Stimulated activated CD4-positive, alpha-beta T cell treated with anti-CD3 and anti-CD28 coated beads, TNF-alpha, amount 100 ng/mL, for 1 hour (primary cell): Measurements from ENCODE around the gene MFSD12.
"Not testable (repeated sequence)": the region's sequence is repeated elsewhere in the genome, so short reads cannot be mapped to it uniquely, and the experiment has no call there.

Experiments used
- DNase-seq, 3 donors: peaks; one replicate each; pipeline ENCODE4 v3.0.0-alpha.2; 2020; ENCODE audit warnings: low read depth in 3 of 3, low spot score in 1 of 3

MFSD12 gene

DNA sequence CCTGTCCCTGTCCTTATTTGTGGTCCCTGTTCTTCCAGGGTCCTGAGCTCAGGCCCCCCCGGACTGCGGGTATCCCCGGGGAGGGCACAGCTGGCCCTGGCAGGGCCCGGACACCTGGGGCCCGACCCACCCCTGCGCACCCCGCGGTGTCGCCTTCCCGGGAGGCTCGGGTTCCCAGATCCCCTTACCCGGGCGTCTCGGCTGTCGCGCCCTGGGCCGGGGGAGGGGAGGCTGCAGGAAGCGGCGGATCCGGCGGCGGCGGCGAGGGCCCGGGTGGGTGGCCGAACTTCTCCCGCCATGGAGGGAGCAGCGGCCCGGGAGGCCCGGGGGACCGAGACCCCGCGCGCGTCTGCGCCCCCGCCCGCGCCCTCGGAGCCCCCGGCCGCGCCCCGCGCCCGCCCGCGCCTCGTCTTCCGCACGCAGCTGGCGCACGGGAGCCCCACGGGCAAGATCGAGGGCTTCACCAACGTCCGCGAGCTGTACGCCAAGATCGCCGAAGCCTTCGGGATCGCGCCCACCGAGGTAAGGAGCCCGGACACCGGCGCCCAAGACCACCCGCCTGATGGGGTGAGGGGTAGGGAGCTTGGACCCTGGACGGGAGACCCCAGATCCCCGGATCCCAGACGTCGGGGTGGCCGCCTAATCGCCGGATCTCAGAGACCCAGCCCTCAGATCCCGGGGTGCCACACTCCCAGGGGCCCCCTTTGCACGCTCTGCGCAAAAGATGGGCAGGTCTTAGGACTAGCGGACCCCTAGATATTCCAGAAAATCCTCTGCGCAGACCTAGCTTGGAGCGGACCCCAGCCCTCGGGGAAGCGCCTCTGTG is 28.1 kb upstream of the MFSD12 start, which contains the start of gene GIPC3:
Gene GIPC3 (plus strand): TSS at position 178 of the 826 bp plus-strand sequence. CDS start 120 bp downstream, at position 298.
- no peak for DNase-seq

GRCh38 chr19:3584036-3584802 is 26.8 kb upstream of the MFSD12 start:
- not testable (repeated sequence) for DNase-seq

GRCh38 chr19:3581792-3582191 is 24.4 kb upstream of the MFSD12 start:
- not testable (repeated sequence) for DNase-seq

DNA sequence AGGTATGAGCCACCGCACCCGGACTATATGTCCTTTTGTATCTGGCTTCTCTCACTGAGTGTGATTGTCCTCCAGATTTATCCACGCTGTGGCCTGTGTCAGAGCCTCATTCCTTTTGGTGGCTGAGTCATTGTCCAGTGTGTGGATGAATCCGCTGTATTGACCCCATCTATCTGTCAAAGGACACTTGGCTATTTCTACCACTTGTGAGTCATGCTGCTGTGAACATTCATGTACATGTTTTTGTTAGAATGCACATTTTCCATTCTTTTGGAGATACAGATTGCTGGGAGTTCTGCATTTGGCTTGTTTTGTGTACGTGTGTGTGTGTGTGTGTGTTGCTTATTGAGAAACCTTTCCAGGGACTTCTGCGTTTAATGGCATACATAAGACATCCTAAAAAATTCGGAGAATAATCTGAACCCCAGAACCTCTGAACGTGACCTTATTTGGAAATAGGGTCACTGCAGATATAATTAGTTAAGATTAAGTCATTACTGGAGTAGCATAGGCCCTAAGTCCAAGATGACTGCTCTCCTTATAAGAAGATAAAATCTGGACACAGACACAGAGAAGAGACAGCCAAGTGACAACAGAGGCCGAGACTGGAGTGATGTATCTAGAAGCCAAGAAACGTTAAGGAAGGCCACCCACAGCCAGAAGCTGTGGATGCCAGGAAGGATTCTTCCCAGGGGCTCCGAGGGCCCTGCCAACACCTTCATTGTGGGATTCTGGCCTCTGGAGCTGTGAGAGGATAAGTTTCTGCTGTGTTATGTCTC is 23.0 kb upstream of the MFSD12 start:
- no peak for DNase-seq

GRCh38 chr19:3578390-3578789 is 21.0 kb upstream of the MFSD12 start:
- no peak for DNase-seq

DNA sequence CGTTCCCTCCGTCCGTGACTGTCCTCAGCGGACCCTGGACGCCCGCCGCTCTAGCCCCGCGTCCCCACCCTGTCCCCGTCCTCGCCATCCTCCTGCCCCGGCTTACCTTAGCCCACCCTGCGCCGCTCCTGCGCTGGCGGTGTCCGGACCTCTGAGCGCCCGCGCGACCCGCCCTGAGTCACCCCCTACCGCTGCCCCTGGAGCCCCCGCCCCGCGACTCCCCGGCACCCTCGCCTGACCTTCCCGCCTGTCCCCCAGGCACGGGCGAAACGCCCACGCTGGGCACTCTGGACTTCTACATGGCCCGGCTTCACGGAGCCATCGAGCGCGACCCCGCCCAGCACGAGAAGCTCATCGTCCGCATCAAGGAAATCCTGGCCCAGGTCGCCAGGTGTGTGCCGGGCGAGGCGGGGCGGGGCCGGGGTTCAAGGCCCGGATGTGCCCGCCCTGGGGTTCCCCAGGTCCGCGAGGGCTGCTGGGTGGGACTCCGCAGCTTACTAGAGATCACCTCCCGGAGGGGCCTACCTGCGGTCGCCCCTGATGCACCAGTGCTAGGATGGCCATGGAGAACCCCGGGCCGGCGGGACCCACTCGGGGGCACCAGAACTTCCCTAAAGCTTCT is 20.4 kb upstream of the MFSD12 start:
- no peak for DNase-seq

DNA sequence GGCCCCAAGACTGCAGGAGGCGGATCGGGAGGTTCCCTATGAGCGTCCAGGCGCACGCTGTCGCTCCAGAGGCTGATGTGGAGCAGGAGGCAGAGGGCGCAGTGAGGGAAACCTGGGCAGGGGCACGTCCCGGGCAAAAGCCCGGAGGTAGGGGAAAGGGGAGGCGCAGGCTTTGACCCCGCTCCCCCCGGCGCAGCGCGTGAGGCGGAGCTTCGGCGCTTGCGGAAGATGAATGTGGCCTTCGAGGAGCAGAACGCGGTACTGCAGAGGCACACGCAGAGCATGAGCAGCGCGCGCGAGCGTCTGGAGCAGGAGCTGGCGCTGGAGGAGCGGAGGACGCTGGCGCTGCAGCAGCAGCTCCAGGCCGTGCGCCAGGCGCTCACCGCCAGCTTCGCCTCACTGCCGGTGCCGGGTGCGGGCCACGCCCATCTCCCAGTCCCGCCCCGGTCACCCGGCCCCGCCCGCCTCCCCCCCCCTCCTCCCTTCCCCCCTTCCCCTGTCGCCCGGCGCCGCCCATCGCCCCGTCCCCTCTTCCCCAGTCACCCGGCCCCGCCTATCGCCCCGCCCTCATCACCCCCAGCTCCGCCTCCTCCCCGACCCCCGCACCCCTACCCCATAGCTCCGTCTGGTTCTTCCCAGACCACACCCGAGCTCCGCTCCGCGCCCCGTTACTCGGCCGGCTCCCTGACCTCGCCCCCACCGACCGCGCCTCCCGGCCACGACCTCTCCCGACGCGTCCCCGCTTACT is 19.5 kb upstream of the MFSD12 start:
- DNase-seq = no peak

DNA sequence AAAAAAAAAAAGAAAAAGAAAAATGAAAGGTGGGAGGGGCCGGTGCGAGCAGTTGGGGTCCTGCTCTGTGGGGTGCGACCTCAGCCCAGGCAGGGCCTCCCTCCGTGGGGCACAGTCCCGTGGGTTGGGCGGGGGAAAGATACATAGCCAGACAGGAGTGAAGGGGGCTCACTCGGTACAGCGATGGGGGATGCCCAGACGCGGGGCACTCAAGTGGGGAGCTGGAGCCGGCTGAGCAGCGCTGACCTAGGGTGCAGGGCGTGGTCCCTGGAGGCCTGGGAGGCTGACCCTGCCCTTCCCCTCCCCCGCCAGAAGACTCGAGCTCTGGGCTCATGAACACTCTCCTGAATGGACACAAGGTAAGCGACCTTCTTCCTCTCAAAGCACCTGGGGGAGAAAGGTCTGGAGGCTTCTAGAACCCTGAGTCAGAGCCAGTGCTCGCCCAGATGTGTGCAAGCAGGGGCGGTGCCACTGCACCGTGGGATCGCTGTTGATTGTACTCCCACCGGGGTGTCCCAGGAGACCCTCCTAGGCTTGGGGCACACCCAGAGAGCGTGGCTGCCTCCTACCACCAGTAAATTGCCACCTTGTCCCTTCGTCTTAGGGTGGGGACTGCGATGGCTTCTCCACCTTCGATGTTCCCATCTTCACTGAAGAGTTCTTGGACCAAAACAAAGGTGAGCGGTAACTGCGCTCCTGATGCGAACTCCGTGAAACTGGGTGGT is 18.7 kb upstream of the MFSD12 start:
- no peak for DNase-seq

- no peak for DNase-seq
Observed at GRCh38 chr19:3575260-3575741, 17.9 kb upstream of the MFSD12 start.

DNA sequence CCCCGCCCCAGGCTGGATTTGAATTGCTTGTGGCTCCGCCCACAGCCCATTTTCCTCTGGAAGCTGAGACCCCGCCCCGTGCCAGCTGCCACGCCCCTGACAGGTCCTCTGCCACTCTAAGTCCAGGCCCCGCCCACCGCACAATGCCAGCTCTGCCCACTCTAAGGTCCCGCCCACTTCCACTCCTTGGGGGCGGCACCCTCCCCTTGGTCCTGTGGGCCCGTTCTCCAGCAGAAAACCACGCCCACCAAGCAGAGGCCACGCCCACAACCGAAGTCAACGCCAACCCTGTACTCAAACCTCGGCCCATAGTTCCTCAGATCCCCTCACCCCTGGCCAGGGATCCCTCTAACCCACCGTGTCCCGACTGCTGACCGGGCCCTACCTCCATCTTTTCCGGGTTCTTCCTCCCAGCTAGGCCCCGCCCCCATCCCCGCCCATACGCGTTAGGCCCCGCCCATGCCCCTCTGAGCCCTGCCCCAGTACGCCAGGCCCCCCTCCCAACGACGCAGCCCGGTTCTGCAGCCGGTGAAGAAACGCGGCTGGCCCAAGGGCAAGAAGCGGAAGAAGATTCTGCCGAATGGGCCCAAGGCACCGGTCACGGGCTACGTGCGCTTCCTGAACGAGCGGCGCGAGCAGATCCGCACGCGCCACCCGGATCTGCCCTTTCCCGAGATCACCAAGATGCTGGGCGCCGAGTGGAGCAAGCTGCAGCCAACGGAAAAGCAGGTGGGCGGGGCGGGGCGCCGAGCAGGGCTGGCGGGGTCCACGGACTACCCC is 16.7 kb upstream of the MFSD12 start:
- peak; percentile 37 to 69 (median 49) for DNase-seq

GRCh38 chr19:3573162-3573857 is 15.9 kb upstream of the MFSD12 start:
- DNase-seq = no peak

DNA sequence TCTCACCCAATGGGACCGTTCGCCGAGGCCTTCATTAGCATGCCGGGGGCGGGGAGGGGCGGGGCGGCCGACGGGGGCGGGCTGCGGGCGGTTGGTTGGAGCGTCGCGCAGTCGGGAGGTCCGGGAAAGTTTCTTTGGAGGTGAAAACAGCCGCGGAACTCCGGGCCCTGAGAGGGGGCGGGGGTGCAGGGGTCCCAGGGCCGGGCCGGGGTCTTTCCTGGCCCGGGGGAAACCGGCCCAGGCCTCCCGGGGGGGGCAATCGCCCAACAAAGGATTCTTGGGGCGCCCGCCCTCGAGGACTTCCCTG is 15.4 kb upstream of the MFSD12 start, which contains the start of gene HMG20B:
Gene HMG20B (plus strand): TSS at position 90 of the 307 bp plus-strand sequence. CDS start 366 bp downstream, outside the sequence.
- DNase-seq = no peak

- DNase-seq = peak; percentile 97 to 98 (median 98)
Observed at GRCh38 chr19:3572132-3572854, 14.9 kb upstream of the MFSD12 start.

- DNase-seq = no peak
Observed at GRCh38 chr19:3570606-3571011, 13.2 kb upstream of the MFSD12 start.

- DNase-seq = not testable (repeated sequence)
Observed at GRCh38 chr19:3570042-3570441, 12.7 kb upstream of the MFSD12 start.

DNA sequence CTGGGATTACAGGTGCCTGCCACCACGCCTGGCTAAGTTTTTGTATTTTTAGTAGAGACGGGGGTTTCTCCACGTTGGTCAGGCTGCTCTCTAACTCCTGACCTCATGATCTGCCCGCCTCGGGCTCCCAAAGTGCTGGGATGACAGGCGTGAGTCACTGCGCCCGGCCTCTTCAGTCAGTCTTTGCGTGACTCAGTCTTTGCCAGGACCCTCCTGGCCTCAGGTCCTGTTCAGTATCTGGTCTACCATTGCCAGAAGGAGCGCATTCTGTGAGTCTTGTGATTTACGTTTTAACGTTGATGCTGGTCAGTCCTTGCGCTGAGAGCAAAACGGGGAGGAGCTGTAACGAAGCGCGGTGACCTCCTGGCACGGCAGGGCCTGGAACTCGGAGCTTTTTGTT is 7.8 kb upstream of the MFSD12 start:
- DNase-seq = no peak

GRCh38 chr19:3563709-3564524 is 6.5 kb upstream of the MFSD12 start:
- no peak for DNase-seq
